HG03025 (cell line): ENCODE results near the gene RPS24.

ENCODE experiments used
- ATAC-seq: cut with Tn5 transposase; IDR thresholded peaks from one replicate; pipeline ENCODE4 v1.9.1; 2021; ENCODE audit warnings: mild to moderate bottlenecking, moderate library complexity; ENCODE audit not compliant: unreplicated experiment, low FRiP score

RPS24 gene

DNA sequence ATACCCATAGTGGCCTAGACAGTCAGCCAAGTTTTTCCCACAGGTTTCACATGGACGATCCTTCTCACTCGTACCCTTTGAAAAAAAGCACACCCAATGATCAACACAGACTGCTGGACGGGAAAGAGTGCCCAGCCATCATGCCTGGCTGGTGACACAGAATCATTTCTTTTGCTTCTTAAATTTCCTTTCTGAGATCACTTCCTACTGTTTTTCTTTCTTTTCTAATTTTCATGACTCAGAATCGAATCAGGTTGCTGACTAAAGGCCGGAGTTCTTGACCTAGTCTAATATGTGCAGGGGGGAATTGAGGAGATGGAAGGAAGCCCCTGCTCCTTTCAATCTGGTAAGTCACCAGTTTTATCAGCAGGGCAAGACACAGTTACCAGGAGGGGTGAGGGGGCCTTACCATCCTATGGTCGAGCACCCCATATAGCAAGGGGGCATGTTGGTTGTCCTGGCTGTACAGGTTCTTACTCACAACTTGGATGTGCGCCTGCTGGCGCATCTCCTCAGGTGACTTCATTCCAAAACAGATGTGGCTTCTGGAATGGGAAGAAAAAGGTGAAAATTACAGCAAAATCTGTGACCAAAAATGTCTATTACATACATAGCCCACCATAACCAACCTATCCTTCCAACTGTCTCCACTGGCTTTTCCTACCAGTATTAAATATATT, 7.8 kb upstream of the RPS24 start:
- ATAC-seq = no peak

DNA sequence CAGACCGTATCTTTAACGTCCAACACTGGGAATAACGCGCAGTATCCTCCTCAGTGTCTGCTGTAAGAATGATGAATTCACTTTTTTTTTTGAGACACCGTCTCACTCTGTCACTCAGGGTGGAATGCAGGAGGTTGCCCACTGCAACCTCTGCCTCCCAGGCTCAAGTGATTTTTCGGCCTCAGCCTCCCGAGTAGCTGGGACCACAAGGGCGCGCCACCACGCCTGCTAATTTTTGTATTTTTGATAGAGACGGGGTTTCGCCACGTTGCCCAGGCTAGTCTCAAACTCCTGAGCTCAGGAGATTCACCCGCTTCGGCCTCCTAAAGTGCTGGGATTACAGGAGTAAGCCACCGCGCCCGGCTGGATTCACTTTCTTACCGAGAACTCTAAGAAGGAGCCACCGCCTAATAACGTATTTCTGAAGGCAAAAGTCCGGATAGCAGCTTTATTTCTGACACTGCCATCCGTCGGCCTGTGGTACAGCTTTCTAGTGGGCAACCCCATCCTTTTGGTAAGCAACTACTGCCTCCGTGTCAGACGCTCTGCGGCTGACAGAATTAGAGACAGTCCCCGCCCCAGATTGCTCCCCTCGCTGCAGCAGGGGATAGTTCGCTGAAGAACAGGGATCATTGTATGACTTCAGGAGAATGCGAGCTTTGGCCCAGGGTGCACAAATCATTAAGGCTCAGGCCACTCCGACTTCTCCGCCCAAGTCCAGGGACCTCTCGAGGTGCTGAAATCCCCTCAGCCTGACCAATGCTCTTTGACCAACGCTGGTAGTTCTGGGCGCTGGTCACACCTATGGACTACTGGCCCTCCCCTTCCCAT, 5.0 kb upstream of the RPS24 start:
- ATAC-seq = no peak

DNA sequence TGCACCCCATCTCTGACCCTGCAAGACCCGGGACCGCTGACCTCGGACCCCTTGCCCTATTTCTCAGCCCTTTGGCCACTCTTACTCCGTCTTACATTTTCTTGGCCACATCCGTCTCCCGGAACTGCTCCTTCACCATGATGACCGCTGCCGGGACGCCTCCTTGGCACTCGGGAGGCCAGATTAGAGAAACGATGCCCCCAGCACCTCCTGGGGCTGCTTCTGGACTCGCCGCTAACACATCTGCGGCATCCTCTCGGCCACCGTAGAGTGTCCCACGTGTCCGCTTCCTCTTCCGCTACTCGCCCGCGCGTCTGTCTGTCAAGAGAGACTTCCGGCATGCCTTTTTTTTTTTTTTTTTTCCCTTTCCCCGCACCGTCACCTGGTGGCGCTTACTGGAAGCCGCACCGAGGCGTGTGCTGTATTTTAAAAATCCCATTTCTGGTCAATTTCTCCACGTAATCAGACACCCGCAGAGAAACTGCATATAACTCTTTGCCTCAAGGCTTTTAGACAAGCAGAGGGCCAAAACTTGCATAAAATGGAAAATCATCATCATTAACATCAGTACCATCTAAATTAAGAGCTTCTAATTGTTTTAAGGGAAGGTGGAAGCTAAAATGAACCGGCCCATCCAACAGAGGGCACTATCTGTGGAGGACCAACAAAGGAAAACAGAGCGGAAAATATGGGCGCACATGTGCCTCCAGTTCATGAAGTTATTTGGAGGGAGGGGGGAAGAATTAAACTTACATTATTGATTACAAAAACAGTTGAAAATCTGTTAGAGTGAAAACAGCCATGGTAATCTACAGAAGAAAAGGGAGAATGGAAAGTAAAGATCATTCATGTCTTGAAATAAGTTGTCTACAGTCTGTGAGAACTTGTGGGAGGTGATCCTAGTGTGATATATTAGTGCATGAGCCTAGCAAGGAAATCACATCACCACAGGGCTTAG, 4.1 kb upstream of the RPS24 start, which contains the start of gene POLR3A:
Gene POLR3A (minus strand): TSS at position 247 of the 958 bp plus-strand sequence. CDS start 108 bp downstream, at position 139.
- ATAC-seq = peak; percentile 48

DNA sequence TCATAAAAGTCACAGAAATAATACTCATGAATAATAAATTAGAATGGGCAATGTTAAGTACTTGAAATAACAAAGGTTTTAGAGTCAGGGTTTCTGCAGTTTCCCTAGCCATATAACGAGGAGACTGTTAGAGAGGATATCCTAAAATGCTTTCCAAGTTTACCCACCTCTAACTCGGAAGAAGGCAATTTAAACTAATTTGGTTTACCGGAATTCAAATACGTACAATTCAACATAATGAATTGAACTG, 351 bp upstream of the RPS24 start:
- no peak for ATAC-seq

DNA sequence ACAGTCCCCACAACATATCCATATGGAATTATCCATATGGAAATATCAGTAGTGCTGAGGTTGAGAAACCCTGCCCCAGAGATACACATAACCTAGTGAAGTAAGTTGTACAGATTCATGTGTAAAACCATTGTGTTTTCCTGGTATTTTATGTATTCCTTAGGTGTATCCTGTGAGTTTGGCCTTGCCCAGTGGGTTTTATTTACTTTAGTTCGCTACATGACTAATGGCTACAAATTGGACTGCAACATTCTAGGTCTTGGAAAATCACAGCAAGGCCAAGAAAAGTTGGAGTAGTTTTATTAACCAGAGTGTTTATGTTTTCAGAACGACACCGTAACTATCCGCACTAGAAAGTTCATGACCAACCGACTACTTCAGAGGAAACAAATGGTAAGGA, 1.4 kb downstream of the RPS24 start:
- no peak for ATAC-seq

DNA sequence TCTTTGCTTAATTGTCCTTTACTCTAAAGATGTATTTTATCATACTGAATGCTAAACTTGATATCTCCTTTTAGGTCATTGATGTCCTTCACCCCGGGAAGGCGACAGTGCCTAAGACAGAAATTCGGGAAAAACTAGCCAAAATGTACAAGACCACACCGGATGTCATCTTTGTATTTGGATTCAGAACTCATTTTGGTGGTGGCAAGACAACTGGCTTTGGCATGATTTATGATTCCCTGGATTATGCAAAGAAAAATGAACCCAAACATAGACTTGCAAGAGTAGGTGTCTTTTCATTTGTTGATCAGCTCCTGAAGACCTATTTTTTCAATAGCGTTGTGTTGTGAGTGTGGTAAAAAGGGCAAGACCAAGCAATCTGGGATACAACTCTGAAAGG, 1.8 kb downstream of the RPS24 start:
- no peak for ATAC-seq

DNA sequence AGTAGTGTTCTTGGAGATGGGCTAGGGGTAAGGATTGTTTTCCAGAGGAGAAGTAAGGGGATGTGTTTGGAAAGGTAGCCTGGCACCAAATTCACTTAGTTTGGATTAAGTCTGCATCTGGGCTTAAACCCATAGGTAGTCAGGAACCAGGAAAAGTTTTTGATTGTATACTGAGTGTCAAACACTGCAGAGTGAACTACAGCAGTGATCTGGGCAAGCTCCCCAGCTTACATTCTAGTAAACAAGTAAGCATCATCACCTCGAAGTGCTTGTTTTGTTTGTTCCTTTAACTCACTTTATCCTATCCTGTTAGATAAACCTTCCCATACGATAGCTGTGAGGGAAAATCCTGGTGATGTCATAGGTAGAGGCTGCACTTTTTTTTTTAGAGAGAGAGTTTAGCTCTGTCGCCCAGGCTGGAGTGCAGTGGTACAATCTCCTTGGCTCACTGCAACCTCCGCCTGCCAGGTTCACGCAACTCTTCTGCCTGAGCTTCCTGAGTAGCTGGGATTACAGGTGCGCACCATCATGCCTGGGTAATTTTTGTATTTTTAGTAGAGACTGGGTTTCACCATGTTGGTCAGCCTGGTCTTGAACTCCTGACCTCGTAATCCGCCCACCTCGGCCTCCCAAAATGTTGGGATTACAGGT, 2.4 kb downstream of the RPS24 start:
- no peak for ATAC-seq

DNA sequence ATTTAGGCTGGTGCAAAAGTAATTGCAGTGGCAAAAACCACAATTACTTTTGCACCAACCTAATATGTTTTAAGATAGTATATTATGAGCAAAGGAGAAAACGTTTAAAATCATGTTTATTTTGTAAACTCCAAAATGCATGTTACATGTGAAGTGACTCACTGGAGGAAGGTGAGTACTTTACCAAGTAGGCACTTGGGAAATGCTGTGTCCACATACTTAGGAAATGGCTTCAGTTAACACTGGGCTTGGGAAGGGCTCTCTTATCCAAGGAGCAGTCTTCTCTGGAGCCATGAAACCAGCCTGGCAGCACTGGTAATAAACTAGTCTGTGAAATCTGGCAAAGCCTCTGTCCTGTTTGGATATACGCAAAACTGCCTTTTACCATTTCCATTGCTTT, 4.4 kb downstream of the RPS24 start:
- no peak for ATAC-seq

DNA sequence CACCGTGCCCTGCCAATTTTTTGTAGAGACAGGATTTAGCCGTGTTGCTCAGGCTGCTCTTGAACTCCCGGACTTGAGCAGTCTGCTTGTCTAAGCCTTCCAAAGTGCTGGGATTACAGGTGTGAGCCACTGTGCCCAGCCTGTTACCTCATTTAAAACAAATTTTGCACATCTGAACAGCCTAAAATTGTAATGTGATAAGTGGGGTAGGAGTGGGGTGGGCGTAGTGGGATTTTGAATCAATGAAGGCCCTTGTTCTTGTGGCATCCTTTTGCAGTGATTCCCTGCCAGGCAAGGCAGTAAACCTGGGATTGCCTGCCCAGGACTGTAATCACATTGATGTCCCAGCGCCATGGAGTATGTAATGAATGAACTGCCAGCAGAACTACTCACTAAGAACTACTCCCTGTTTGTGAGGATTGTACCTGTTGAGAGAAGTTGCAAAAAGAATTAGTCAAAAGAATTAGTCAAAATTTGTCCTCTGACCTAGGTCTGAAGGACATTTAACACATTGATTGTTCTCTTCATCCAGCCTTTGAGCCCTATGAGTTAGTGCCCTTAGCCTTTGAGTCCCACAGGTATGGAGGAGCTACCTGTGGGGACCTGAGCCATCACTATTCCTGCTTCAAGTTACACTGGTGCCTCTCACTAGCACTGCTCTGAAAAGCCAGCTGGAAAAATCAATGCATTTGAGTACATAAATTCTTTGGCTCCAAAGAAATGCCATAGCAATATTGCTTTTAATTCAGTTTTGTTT, 5.3 kb downstream of the RPS24 start:
- ATAC-seq = no peak

DNA sequence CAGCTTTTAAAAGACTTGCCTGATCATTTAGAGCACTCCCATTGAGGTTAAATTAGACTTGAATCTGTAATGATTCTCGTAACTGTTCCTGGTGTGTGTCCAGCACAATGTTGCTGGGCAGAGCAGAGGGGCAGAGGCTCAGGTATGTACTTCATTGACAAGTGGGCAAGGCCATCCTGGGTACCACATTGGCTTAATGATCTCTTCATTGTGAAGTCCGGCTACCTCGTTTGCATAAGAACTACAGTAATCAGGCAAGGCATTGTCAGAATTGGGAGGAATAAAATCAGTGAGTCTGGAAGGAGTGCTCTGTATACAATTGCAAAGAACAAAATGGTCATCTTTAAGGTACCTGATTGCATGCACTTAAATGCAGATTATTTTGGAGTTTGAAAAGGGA, 6.1 kb downstream of the RPS24 start:
- no peak for ATAC-seq

DNA sequence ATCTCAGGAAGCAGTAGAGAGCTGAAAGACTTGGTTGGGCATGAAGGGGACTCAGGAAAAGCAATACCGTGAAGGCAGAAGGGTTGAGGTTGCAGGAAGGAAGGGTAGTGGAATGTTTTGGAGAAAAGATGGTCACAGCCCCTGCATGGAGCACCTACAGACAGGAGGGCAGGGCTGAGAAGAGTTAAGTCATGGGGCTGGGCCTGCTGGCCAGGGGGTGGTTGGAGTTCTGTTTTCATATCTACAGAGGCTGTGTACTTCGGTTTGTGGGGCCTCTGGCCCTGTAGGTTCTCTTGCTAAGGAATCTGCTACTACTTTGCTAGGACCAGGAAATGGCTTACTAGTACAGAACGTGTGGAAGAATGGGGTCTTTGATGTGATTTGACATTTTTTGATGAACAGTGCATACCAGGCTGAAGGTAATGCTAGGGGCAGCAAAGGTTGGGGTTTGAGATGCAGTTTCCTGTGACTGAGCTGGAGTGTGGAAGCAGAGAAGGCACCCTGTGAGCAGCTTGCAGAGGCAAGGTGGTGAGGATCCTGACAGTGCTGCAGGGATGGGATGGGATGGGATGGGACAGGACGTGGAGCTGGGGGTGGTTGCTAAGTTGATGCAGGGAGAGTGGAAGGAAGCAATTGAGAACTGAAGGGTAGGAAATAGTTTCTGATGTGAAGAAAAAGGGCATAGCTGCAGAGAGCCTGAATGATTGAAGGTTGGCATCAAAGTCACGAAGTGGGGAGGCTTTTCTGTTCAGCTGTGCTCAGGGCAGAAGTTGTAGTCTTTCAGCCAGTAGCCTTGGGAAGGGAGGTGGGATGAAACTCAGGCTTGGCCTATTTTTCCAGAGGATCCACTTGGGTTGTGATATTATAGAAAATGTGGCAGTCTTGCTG, 7.8 kb downstream of the RPS24 start:
- ATAC-seq = no peak

DNA sequence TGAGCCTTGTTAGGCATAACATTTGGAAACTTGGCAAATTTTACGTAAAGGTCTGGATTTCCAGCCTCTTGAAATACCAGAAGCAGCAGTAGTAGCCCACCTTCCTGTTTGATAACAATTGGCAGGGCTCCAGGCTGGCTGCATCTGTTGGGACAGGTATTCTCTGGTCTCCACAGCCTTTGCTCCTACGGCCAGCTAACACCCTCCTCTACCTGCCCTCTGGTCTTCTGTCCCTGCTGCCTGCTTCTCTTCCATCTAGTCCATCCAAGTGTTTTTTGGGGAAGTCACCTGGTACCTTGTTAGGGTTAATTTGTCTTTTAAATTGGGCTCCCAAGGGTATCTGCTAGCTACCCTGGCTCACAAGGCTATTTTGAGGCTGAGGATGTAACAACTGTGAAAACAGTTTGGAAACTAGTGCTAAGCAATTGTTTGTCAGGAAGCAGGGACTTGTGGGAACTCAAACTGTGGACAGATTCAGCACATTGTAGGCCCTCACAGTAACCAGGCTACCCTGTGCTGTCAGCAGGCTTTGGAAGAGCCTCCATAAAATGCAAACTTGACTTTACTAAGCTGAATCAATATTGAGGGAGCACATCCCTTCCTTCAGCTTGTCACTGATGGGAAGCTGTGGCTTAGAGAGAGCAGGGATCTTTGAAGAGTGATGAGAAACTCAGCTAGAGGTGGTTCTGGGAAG, 8.5 kb downstream of the RPS24 start:
- ATAC-seq = no peak

DNA sequence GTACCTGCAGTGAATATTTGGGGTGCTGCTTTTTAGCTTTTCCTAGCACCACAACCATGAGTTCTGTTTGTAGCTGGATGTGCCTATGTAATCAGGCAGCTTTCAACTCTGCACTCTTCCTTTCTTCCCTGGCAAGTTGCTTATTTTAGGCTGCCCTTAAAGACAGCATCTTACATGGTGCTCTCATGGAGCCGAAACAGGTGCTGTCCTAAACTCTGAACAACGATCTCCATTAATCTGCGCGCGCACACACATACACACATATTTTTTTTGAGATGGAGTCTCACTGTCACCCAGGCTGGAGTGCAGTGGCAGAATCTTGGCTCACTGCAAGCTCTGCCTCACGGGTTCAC, 9.1 kb downstream of the RPS24 start:
- no peak for ATAC-seq

DNA sequence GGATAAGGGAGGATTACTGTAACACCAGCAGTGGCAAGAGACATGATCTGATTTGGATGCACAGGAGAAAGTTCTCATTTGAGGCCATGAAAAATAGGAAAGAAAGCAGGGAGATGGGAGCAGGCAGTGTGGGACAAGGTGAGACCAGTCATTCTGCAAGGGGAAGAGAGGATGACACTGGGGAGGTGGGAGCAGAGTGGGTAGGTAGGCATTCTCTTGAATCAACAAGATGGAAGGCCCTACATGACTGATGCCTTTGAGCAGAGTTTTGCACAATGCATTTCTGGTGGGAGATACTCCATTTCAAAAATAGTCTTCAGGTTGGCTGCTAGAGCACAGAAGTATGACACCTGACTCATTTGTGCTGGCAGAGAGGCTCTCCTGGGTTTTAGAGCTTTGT, 10.5 kb downstream of the RPS24 start:
- ATAC-seq = no peak

DNA sequence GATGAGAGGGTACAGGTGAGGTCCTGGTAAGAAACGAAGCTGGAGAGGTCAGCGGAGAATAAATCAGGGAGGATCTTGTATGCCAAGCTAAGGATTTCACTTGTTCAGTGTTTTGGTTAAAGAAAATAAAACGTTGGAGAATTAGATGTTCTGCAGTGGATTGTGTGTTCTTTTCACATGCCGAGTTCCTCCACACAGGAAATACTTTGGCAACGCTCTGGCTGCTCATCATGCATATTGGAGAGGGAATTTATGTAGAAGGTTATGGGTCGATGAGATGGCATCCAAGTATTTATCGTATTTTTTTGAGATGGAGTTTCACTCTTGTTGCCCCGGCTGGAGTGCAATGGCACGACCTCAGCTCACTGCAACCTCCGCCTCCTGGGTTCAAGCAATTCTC, 11.0 kb downstream of the RPS24 start:
- no peak for ATAC-seq

DNA sequence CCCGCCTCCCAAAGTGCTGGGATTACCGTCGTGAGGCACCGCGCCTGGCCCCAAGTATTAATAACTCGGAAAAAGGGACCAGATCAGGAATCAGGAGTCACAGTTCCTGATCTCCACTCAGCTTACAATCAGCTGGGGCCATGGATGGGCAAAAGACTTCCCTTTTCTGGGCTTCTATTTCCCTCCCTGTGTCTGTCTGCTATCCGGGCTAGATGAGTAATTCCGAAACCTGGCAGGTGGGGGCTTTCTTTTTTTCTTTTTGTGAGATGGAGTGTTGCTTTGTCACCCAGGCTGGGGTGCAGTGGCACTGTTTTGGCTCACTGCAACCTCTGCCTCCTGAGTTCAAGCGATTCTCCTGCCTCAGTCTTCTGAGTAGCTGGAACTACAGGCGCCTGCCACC, 11.6 kb downstream of the RPS24 start:
- peak; percentile 57 for ATAC-seq

DNA sequence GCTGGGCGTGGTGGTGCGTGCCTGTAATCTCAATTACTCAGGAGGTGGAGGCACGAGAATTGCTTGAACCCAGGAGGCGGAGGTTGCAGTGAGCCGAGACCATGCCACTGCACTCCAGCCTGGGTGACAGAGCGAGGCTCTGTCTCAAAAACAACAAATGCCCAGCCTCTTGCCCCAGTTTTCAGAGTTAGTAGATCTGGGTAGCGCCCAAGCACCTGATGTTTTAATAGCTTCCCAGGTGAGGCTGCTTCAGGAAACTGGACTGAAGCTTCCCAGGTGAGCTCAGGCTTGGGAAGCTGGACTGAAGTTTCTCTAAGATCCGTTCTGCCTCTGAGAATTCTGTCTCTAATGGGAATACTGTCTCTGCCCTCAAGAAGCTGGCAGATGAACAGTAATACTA, 12.2 kb downstream of the RPS24 start:
- no peak for ATAC-seq

DNA sequence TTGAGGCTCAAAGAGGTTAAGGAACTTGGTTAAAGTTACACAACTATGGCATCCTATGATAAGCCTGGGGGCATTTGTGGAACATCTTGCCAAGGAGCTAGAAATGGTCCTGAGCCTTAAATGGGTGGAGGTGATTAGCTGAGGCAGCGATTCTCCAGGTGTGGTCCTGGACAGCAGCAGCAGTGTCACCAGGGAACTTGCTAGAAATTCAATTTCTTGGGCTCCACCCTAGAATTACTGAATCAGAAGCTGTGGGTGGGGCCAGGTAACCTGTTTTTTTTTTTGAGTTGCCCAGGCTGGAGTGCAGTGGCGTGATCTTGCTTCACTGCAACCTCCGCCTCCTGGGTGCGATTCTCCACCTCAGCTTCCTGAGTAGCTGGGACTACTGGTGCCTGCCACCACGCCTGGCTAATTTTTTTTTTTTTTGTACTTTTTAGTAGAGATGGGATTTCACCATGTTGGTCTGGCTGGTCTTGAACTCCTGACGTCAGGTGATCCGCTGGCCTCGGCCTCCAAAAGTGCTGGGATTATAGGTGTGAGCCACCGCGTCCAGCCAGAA, 13.1 kb downstream of the RPS24 start:
- no peak for ATAC-seq
